Gastrocnemius medialis (tissue), 4 donors: Measurements from ENCODE around the gene ROM1. TPM values are rescaled to one million over a fixed set of nuclear protein-coding genes. Genes with fewer than 3 reads are reported as not detected.

Experiments
- ATAC-seq, 2 donors: fragments of 150-250 bp; one replicate each; pipeline ENCODE4 v1.9.1; 2016
- DNase-seq, 2 donors: peaks; one replicate each; pipeline ENCODE4 v3.0.0-alpha.2; 2019
- H3K27ac ChIP-seq, 4 donors: fragments of 200-600 bp; sonication (generic); 1 replicate in 1 of 4; 2 replicates in 3 of 4; pipeline ENCODE4 v1.5.1; 2016 to 2018; ENCODE audit warnings: mild to moderate bottlenecking in 2 of 4, moderate library complexity in 1 of 4
- H3K27me3 ChIP-seq, 3 donors: fragments of 200-600 bp; sonication (generic) in 2 of 3; 1 replicate in 1 of 3; 2 replicates in 2 of 3; pipeline versions ENCODE4 v1.5.1 to v1.6.0; 2016 to 2019; ENCODE audit warnings: mild to moderate bottlenecking in 1 of 3, moderate library complexity in 1 of 3
- H3K36me3 ChIP-seq, 2 donors: fragments of 200-600 bp; sonication (generic) in 1 of 2; one replicate each; pipeline ENCODE4 v1.5.1; 2017 to 2018
- H3K4me1 ChIP-seq, 2 donors: fragments of 200-600 bp; sonication (generic) in 1 of 2; one replicate each; pipeline ENCODE4 v1.5.1; 2016 to 2017; ENCODE audit warnings: mild to moderate bottlenecking in 2 of 2
- H3K4me3 ChIP-seq, 4 donors: fragments of 200-600 bp; sonication (generic) in 3 of 4; 1 replicate in 1 of 4; 2 replicates in 3 of 4; pipeline ENCODE4 v1.5.1; 2016 to 2019; ENCODE audit warnings: mild to moderate bottlenecking in 2 of 4
- H3K9me3 ChIP-seq, 3 donors: fragments of 200-600 bp; sonication (generic) in 2 of 3; 1 replicate in 1 of 3; 2 replicates in 2 of 3; pipeline ENCODE4 v1.5.1; 2016 to 2019
- CTCF ChIP-seq, 5 experiments: fragments of 450-650 bp in 3 of 5; fragments of 200-600 bp in 2 of 5; sonication (generic) in 2 of 5; IDR thresholded peaks in 4 of 5; conservative IDR thresholded peaks in 1 of 5; 1 replicate in 4 of 5; 2 replicates in 1 of 5; pipeline ENCODE4 v1.5.1; 2016 to 2019; ENCODE audit warnings: antibody characterized with exemption in 5 of 5, mild to moderate bottlenecking in 3 of 5, moderate library complexity in 3 of 5
- POLR2A ChIP-seq, 2 donors: fragments of 450-650 bp; IDR thresholded peaks; one replicate each; pipeline ENCODE4 v1.6.1; 2017; ENCODE audit warnings: antibody characterized with exemption in 2 of 2, mild to moderate bottlenecking in 2 of 2, moderate library complexity in 2 of 2
- in situ Hi-C, 4 donors: fragments of 200-750 bp; cut with MboI; loops; one replicate each; pipeline versions ENCODE4 v1.15.0 to v1.8.0; 2017; ENCODE audit warnings: low sequenced_read_pairs in 4 of 4
- intact Hi-C: fragments of 100-400 bp; cut with DNase I; formaldehyde crosslinking; loops from one replicate; pipeline ENCODE4 v1.15.1; 2023; ENCODE audit warnings: low total_unique reads
- total RNA-seq, 4 donors: library from RNA; depleted of rRNA; stranded (reverse); fragments of >200 nt; gene quantifications; one replicate each; pipeline versions ENCODE4 v1.1.0 to v1.2.3, GENCODE V29; 2016

Gene ROM1
- total RNA-seq, 4 donors from 2014 or later = 1.6 to 3.7 (median 2.7) TPM

- H3K36me3 ChIP-seq = peaks cover 0 to 40% of the 10 kb centered on the region in 2 donors
- TF ChIP-seq POLR2A (IDR thresholded peaks at IDR 0.05) (no peak), CTCF (IDR thresholded peaks at IDR 0.05 in 4 of 5, conservative IDR thresholded peaks at IDR 0.05 in 1 of 5) (no peak)
- H3K4me3 ChIP-seq = no peak overlapping the region
- intact Hi-C loops (loop anchor here (10.0 kb wide), 1 partner anchor 141 kb away; the partner anchor contains the start of gene TMEM179B), in situ Hi-C loops (no loop called here)
- peak overlapping the region in 2 of 4 donors; percentile 97 to 99 for H3K27ac ChIP-seq
- DNase-seq = no peak
- no peak for ATAC-seq
- no peaks in the 10 kb centered on the region for H3K9me3 ChIP-seq
- H3K4me1 ChIP-seq = peaks cover 29 to 30% of the 10 kb centered on the region in 2 donors
- H3K27me3 ChIP-seq = no peaks in the 10 kb centered on the region
These were observed 31.2 kb downstream of the ROM1 start for GRCh38 chr11:62644220-62644619.

GRCh38 chr11:62645671-62645945 is 32.6 kb downstream of the ROM1 start:
- Histone ChIP-seq H3K27ac (peak overlapping the region; percentile 96 to 99 (median 96)), H3K4me1 (peaks cover 29 to 30% of the 10 kb centered on the region in 2 donors), H3K9me3 (no peaks in the 10 kb centered on the region), H3K4me3 (peak overlapping the region; percentile 91 to 100 (median 96)), H3K36me3 (peaks cover 0 to 45% of the 10 kb centered on the region in 2 donors), H3K27me3 (no peaks in the 10 kb centered on the region)
- peak in 1 of 2 donors; percentile 1 for ATAC-seq
- DNase-seq = no peak
- in situ Hi-C loops = no loop called here
- intact Hi-C loops = loop anchor here (10.0 kb wide), 1 partner anchor 139 kb away; the partner anchor contains the start of gene TMEM179B
- no peak for TF ChIP-seq POLR2A (IDR thresholded peaks at IDR 0.05)
- no peak for TF ChIP-seq CTCF (IDR thresholded peaks at IDR 0.05 in 4 of 5, conservative IDR thresholded peaks at IDR 0.05 in 1 of 5)

- in situ Hi-C loops = no loop called here
- peak in 1 of 5 experiments; percentile 20 for TF ChIP-seq CTCF (IDR thresholded peaks at IDR 0.05 in 4 of 5, conservative IDR thresholded peaks at IDR 0.05 in 1 of 5)
- TF ChIP-seq POLR2A (IDR thresholded peaks at IDR 0.05) = peak; percentile 81 to 92
- peak; percentile 98 for ATAC-seq
- Histone ChIP-seq H3K27me3 (no peaks in the 10 kb centered on the region), H3K27ac (peak within 1 kb of the TSS; percentile 96 to 99 (median 96)), H3K9me3 (no peaks in the 10 kb centered on the region), H3K4me1 (peaks cover 29 to 30% of the 10 kb centered on the region in 2 donors), H3K4me3 (peak within 1 kb of the TSS; percentile 91 to 100 (median 96)), H3K36me3 (peaks cover 0 to 45% of the 10 kb centered on the region in 2 donors)
- peak; percentile 99 for DNase-seq
- intact Hi-C loops = loop anchor here (1.0 to 10.0 kb wide), 3 partner anchors 19 to 139 kb away; partner anchors contain the start of genes C11orf98, CSKMT and TMEM179B
These were observed 33.1 kb downstream of the ROM1 start, which contains the start of gene GANAB for GRCh38 chr11:62645946-62646824. Gene GANAB (minus strand): TSS chr11:62646613. CDS start chr11:62646599, 14 bp downstream.

GRCh38 chr11:62646825-62647608 is 34.0 kb downstream of the ROM1 start:
- H3K27ac ChIP-seq = peak overlapping the region; percentile 46 to 99 (median 84)
- H3K27me3 ChIP-seq = no peaks in the 10 kb centered on the region
- TF ChIP-seq CTCF (IDR thresholded peaks at IDR 0.05 in 4 of 5, conservative IDR thresholded peaks at IDR 0.05 in 1 of 5) = no peak
- TF ChIP-seq POLR2A (IDR thresholded peaks at IDR 0.05) = no peak
- ATAC-seq (peak in 1 of 2 donors; percentile 23), DNase-seq (no peak)
- H3K36me3 ChIP-seq = peaks cover 0 to 45% of the 10 kb centered on the region in 2 donors
- peaks cover 36 to 37% of the 10 kb centered on the region in 2 donors for H3K4me1 ChIP-seq
- H3K4me3 ChIP-seq = peak overlapping the region; percentile 28 to 100 (median 95)
- intact Hi-C loops (loop anchor here (1.0 to 10.0 kb wide), 3 partner anchors 18 to 138 kb away; partner anchors contain the start of genes C11orf98, CSKMT and TMEM179B), in situ Hi-C loops (no loop called here)
- H3K9me3 ChIP-seq = no peaks in the 10 kb centered on the region
